G401 (cell line): ENCODE measurements around the gene MOB3A. TPM values are rescaled to one million over a fixed set of nuclear protein-coding genes. Genes with fewer than 3 reads are reported as not detected.
A peak's percentile ranks its signal among the peaks of the same experiment; 100 is the strongest.

ENCODE experiments used
- DNase-seq: peaks from one replicate; pipeline ENCODE4 v3.0.0-alpha.2; 2015; ENCODE audit warnings: low spot score
- in situ Hi-C: cut with HindIII; loops from 2 replicates; pipeline ENCODE4 v1.10.0; 2016; ENCODE audit warnings: low sequenced_read_pairs, mixed read lengths
- total RNA-seq: library from RNA; depleted of rRNA; stranded (reverse); fragments of >200 nt; shearing (Covaris generic); gene quantifications from 2 replicates; pipeline ENCODE4 v1.2.3, GENCODE V29; 2014

Gene MOB3A
- total RNA-seq, 1 experiment from 2014 or later = 20.6 TPM

DNA sequence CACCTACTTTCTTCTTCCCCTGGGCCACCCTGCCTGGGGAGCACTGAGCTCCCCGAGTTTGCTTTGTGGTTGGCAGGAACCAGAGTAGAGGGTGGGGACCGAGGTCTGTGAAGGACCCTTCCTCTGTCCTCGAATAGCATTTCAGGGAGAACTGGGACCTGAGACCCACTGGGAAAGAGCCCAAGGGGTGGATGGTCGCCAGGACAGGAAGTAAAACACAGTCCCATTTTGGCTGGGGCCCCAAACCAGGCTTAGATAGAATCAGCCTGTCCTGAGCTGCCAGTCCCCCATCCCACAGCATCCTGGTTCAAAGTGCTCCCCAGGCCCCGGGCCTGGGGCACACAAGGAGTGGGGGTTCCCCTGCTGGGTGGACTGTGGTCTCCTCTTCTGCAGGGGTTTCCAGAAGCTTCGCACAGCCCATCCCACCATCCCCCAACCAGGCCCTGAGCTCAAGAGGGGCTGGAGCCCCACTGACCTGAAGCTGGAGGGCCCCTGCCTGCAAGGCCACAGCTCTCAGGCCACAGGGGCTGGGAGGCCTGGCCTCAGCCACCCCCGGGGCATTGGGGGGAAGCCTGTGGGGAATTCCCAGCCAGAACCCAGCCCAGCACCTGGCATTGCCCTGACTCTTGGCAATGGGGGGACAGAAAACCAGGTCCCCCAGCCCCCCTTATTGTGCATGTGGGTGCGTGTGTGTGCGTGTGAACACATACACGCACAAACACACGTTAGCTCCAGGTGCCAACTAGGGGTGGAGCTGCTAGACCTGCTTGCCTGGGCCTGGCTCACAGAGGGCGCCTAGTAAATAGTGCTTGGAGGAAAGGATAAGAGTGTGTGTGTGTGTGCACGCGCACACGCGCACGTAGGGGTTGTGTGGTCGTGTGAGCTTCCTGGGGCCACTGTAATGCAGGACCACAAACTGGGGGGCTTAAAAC, 44.1 kb downstream of the MOB3A start:
- in situ Hi-C loops = no loop called here
- no peak for DNase-seq

DNA sequence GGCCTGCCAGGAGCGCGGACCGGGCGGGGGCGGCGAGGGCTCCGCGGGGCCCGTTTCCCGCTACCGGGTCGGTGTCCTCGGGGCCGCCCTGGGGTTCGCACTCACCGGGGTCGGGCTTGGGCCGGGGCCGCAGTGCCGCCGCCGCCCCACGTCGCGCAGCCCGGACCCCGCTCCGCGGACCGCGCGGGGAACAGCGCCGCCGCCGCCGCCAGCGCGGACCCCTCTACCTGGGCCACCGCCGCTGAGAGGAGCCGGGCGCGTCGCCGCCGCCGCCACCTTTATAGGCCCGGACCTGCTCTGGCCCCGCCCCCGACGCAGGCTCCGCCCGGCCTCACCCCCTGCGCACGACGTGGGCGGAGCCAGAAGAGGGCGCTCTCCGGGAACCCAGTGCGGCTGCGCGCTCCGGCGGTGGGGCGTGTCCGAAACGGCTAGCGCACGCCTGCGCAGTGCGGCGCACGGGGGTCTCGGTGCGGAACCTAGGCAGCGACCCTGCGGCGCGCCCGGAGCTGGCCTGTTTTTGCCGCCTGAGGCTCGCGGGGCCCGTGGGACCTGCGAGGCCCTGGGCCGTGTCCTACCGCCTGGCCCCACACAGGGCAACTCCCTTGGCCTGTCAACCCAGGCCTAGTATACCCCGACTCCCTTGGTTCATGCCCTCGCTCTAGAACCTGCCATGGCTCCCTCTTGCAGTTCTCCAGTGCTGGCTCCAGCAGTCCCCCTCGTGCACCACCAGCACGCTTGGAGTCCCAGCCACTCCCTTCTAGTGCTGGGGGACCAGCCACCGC, 44.9 kb downstream of the MOB3A start, which contains the start of gene MKNK2:
Gene MKNK2, minus strand, starts transcription at position 254 of the 782 bp plus-strand sequence. CDS start 393 bp downstream, outside the sequence.
- DNase-seq = peak; percentile 92

DNA sequence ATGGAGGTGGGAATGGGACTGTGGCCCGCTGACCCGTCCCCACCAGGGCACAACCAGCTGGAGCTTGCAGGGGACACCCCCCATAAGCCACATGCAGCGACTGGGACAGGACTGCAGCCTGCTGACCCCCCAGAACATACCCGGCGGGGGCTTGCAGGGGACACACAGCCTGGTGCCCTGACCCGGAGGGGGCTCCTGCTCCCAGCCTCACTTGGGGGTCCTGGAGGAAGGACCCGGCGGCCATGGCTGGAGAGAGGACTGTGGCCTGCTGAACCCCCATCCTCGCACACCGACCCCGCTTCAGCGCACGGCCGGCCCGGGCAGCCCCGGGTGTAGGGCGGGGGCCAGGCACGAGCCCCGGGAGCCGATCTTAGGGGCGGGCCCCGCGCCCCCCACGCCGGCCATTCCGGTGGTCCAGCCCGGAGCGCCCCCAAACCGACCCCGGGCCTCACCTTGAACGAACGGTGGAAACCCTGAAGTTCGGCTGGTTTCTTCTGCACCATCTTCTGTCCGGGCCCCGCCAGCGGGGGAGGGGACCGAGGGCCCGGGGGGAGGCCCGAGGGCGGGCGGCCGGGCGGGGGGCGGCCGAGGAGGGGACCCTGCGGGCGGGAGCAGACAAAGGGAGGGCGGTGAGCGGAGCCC, 45.7 kb downstream of the MOB3A start:
- DNase-seq = no peak
- in situ Hi-C loops = no loop called here

More for the DNA sequence above, 44.9 kb downstream of the MOB3A start, which contains the start of gene MKNK2:
- in situ Hi-C loops = no loop called here

DNA sequence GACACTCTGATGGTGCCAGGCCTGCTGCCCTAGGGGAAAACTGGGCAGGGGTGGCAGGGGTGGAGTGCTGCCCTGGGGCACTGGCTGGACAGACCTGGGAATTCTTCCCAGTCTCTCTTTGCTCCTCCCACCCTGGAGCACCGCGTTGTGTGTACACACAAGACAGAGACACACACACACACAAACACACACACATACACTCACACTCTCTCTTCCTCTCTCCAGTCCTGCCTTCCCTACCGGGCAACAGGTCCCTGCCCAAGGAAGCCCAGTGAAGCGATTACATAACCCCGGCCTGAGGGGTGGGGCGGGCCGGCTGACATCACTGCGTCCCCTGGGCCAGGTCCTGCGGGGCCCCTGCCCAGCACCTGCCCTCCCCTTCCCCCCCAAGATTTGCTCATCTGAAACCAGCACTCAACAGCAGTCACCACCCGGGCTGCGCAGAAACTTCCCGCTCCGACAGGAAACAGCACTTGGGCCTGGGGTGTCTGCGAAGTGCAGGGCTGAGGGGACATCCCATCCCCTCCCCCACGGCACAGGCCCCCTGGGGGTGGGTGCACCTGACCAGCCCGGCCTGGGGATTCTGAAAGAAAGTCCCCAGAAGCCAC, 46.3 kb downstream of the MOB3A start:
- in situ Hi-C loops = no loop called here
- DNase-seq = peak; percentile 85

DNA sequence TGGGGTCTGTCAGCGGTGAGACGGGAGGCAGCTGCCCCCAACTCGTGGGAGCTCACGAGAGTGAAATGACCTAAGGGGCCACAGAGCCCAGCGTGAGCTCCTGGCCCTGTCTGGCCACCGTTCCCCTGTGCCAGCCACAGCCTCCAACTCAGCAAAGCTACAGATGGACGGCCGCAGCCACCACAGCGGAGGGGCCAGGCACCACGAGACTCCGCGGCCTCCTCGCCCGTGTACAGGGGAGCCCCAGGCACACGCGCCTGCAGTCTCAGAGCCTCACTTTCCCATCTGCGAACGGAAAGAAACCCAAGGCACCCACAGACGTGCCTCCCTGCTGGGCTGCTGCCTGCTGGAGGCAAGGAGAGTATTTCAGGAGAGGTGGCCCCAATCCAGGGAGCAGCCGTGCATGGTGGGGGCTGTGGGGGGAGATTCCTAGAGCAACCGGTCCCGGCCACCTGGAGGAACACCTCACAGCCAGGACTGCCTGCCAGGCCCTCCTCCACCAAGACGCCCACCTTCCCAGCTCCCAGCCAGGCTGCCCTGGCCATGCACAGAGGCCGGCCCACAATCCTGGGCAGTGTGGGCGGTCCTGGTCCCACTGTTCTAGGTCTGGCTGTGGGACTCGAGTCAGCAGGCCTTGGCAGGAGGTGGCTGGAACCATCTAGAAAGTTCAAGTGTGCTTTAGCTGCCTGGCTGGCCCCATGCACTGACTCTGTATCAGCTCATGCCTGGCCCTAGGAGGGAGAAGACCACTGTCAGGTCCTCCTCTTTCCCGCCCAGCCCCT, 47.0 kb downstream of the MOB3A start:
- peak; percentile 59 for DNase-seq
- in situ Hi-C loops = no loop called here

DNA sequence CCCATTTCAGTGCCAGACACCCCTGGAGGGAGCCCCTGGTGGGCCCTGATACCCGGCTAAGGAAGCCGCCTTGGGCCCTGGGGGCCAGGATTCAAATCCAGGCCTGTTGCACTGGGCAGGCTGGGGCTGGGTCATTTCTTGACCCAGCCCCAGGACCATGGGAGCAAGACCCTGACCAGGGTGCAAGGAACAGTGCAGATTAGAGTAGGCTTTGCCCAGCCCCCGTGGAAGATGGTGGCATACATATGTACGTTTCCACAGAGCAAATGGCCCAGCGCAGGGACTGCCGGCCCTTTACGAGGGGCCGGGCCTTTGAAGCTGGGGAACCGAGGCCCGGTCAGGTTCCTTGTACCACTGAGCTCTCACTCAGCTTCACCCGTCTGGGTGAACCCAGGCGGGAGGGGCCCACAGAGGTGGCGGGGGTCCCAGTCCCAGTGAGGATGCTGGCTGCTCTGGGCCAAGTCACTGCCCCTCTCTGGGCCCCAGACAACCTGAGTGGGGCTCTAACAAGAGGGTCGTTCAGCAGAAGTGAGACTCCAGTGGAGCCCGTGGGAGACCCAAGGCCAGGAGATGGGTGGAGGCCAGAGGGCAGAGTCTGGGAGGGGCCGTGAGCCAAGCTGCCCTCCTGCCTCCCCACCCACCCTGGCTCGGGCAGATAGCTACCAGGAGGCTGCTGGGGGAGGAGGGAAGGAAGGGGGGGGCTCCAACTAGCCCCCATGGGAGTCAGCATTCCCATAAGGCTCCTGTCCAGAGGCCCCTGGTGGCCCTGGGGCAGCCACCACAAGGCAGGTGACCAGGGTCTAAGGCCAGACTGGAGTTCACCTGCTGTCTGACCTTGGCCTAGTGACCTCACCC, 47.8 kb downstream of the MOB3A start:
- DNase-seq = no peak
- in situ Hi-C loops = no loop called here

DNA sequence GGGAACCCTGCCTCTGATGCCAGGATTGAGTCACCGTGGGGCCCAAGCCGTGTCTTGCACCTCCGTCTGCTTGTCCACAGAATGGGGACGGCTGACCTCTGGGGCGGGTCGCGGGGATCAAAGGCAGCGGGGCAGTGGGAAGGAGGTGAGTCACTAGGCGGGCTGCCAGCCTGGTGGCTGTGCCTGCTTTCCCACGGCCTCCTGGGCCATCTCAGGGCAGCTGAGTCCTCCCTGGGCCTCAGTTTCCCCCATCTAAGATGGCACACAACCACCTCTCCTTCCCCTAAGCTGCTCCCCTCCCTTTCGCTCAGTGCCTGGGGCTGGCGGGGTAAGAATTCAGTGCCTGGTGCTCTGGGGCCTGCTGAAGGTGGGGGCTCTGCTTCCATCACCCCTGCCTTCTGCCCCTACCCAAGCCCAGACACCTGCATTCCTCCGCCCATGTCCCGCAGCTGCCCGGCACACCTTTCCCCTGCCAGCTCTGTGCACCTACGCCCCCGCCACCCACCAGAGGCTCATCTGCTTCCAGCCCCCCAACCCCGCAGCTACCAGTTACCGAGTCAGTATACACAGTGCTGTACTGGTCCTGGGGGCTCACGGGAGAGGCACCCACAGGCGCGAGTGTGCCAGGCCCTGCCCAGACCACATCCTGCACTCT, 48.5 kb downstream of the MOB3A start:
- in situ Hi-C loops = no loop called here
- DNase-seq = no peak

DNA sequence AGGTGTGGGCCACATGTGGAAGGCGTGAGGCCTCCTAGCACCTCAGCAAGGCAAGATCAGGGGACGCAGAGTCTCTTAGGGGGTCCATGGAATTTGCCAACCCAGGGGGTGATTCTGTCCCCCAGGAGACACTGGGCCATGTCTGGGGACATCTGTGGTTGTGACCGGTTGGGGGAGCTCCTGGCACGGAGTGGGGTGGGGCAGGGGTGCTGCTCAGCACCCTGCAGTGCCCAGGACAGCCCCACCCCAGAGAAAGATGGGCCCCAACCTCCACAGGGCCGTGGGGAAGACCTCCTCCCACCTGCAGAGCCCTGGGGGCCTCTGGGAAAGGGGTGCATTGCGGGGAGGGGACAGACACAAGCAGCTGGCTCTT, 49.1 kb downstream of the MOB3A start:
- in situ Hi-C loops = no loop called here

DNA sequence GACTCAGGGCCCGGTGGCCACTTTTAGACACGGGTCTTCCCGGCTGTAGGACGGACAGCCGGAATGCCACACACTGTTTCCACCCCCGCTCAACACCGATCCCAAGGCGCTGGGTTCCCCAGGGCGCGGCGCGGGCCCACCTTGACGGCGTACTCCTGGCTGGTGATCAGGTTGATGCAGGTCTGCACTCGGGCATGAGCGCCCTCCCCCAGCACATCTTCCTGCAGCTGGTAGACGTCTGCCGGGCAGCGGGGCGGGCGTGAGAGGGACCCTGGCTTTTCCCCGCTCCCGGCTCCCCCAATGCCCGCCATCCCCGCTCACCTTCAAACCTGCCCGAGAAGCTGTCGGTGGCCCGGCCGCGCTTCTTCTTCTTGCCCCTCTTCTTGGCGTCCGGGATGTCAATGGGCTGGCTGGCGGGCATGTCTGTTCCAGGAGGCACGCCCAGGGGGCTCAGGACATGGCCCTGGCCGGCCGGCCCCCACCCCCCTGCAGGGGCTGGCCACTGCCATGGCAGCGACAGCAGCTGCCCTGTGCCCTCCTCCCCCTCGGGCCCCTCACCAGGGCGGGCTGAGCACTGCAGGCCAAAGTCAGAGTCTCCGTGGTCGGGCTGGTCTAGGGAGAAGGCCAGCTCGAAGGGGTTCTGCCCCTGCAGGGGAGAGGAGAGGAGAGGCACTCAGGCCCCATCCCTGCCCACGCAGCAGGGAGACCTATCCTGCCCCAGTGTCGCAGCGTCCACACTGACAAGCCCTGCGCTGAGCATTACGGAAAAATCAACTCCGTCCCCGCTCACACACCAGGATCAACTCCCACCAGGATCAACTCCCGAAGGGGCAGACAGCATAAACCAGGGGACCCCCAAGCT, 49.8 kb downstream of the MOB3A start:
- in situ Hi-C loops = no loop called here
- DNase-seq = no peak

More for the DNA sequence above, 49.1 kb downstream of the MOB3A start:
- DNase-seq = no peak

DNA sequence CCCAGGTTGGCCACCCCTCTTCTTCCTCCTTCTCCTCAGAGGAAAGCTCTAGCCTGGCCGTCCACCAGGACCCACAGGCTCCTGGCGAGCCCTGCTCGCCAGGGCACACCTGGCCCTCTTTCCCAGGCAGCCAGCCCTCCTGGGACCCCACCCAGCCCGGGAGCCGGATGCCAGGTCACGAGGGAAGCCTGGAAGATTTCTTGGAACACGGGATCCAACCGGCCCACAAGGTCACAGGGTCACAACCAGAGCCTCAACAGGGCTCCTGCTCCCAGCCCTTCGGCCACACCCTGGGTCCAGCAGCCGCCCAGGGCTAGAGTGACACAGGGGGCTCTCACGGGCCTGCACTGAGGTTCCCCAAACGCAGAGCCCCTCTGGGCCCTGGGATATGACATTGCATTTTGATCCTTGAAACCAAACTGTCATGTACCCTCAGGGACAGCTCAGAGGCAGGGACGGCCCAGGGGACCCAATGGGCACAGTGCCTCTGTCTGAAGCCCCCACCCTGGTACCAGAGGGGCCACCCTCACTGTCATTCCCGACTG, 50.6 kb downstream of the MOB3A start:
- DNase-seq = no peak

DNA sequence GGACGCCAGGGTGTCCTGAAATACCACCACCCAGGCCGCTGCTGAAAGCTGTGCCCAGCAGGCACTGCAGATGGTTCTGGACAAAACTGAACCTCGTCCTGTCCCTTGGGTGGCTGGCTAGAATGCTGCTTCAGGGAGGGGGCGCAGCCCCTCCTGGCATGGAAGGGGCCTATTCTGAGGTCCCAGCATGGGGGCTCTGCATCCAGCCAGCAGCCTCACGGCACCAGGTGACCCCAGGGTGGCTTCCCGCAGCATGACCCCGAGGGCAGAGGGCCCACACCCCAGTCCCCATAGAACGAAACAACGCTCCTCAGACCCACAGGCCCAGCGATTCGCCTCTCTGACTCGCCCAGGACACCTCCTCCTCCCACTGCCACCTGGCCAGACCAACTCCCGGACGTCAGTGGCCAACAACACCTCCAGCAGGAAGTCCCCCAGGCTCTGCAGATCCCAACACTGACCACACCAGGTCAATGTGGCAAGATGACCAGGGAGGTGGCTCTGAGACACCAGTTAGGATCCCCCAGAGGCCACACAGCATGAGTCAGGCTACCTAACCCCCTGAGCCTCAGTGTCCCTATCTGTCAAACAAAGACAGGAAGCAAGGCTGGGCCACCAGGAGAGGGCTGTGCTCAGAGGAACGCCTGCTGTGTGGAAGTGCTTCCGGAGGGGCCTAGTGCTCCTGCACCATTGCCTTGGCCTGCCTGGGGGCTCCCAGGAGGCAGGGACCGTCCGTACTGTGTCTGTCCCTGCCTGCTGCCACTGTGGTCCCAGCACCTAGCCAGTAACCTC, 51.2 kb downstream of the MOB3A start:
- in situ Hi-C loops = no loop called here
- no peak for DNase-seq

More for the DNA sequence above, 50.6 kb downstream of the MOB3A start:
- in situ Hi-C loops = no loop called here

DNA sequence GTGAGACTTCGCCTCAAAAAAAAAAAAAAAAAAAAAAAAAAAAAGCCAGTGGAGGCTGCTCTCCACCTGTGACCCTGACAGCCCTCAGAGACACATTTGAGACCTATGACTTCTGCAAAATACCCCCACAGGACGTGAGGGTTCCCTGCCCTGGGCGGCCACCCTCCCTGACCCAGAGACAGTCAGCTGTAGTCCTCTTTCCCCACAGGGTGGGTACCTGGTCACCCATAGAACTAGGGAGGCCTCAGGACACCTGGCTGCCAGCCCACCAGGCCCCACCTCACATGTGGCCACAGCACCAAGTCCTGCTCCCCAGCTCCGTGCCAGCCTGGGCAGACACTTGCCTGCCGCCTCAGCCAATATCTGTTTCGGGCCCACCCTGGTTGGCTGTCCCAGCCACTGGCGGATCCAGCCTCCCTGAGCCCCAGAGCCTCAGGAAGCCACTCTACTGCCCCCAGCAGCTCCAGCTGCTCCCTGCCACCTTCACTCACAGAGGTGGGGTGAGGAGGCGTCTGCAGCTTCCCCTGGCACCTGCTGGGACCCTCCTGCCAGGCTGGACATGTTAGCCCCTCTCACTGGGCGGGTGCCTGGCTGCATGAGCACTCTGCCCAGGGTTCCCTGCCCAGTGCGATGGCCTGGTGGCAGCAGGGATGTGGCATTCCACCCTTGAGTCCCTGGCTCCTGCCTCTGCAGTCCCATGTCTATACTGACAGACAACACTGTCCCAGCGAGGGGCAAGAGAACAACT, 52.0 kb downstream of the MOB3A start:
- no peak for DNase-seq
- in situ Hi-C loops = no loop called here

DNA sequence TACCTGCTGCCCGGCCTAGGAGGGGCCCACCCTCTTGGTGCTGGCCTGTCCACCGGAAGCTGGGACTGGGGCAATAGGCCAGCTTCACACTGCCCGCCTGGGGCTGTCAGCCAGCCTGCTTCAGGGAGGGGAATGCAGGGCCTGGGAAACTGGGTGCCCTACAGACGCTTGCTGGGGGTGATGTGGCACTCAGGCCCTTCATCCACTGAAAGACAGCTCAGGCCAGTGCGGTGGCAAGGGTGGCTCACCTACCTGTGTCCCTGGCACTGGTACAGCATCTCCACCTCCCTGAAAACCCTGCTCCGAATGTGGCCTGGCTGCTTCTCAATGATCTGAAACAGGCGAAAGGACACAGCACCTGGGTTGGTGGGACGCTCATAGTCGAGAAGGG, 52.9 kb downstream of the MOB3A start:
- no peak for DNase-seq

DNA sequence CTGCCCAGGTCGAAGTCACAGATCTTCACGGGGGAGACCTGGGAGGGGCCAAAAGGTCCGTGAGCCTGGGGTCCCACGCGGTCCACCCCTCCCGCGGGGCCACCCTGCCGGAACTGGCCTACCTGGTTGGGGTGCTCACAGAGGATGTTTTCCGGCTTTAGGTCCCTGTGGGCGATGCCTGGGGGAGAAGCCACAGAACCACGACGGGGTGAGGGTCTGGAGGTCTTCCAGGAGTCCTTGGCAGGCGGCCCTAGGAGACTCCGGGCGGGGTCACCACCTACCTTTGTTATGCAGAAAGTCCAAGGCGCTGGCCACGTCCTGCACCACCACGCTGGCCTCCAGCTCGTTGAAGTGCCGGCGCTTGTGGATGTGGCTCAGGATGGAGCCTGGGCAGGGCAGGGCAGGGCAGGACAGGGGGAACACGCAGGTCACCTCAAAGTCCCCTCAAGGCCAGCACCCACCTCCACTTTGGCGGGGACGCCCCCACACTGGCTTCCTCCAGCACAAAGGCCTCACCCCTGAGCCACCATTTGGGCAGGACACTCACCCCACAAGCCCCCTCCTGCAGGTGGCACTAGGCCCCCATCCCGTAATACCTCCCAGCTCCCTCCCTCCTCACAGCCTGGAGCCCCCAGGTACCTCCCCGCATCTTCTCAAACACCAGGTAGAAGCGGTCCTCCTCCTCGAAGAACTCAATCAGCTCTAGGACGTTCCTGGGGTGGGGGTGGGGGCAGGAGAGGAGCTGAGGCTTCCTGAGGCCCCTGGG, 53.5 kb downstream of the MOB3A start:
- in situ Hi-C loops = no loop called here
- DNase-seq = peak; percentile 61

More for the DNA sequence above, 52.9 kb downstream of the MOB3A start:
- in situ Hi-C loops = no loop called here
